ENCODE measurements around the gene VWA8. TPM values are rescaled to one million over a fixed set of nuclear protein-coding genes. Genes with fewer than 3 reads are reported as not detected.
"Not testable (repeated sequence)": the region's sequence is repeated elsewhere in the genome, so short reads cannot be mapped to it uniquely, and the experiment has no call there.

VWA8 gene
- total RNA-seq, 1 donor from 2014 or later: 26.4 TPM

GRCh38 chr13:41571817-41572340 lies 389.0 kb downstream of the VWA8 start:
- intact Hi-C loops (cut with micrococcal nuclease); DNase-seq (ENCODE audit: low spot score); H3K4me1 Mint-ChIP-seq (ENCODE audit: low read depth): not testable (repeated sequence)

GRCh38 chr13:41568972-41569351 lies 391.9 kb downstream of the VWA8 start:
- peaks cover 3% of the 10 kb centered on the region for H3K36me3 Mint-ChIP-seq (ENCODE audit: low read depth)
- no peak for DNase-seq (ENCODE audit: low spot score)
- no peaks in the 10 kb centered on the region for H3K9me3 Mint-ChIP-seq
- H3K27ac Mint-ChIP-seq: no peak overlapping the region
- H3K4me1 Mint-ChIP-seq (ENCODE audit: low read depth): no peaks in the 10 kb centered on the region
- H3K4me3 Mint-ChIP-seq: no peak overlapping the region
- H3K27me3 Mint-ChIP-seq (ENCODE audit: insufficient read depth): no peaks in the 10 kb centered on the region
- intact Hi-C loops (cut with micrococcal nuclease): no loop called here

More at GRCh38 chr13:41571817-41572340, 389.0 kb downstream of the VWA8 start:
- not testable (repeated sequence) for H3K9me3 Mint-ChIP-seq; H3K4me3 Mint-ChIP-seq; H3K27me3 Mint-ChIP-seq (ENCODE audit: insufficient read depth); H3K27ac Mint-ChIP-seq
- peaks cover 12% of the 10 kb centered on the region for H3K36me3 Mint-ChIP-seq (ENCODE audit: low read depth)

- H3K27ac Mint-ChIP-seq: no peak overlapping the region
- H3K4me1 Mint-ChIP-seq (ENCODE audit: low read depth): peaks cover 5% of the 10 kb centered on the region
- H3K27me3 Mint-ChIP-seq (ENCODE audit: insufficient read depth): no peaks in the 10 kb centered on the region
- peaks cover 3% of the 10 kb centered on the region for H3K36me3 Mint-ChIP-seq (ENCODE audit: low read depth)
- H3K9me3 Mint-ChIP-seq: no peaks in the 10 kb centered on the region
- H3K4me3 Mint-ChIP-seq: no peak overlapping the region
- intact Hi-C loops (cut with micrococcal nuclease): no loop called here
- DNase-seq (ENCODE audit: low spot score): no peak
Measured at GRCh38 chr13:41568143-41568971, 392.6 kb downstream of the VWA8 start.

- no peaks in the 10 kb centered on the region for H3K27me3 Mint-ChIP-seq (ENCODE audit: insufficient read depth)
- H3K27ac Mint-ChIP-seq: no peak overlapping the region
- intact Hi-C loops (cut with micrococcal nuclease): no loop called here
- peaks cover 3% of the 10 kb centered on the region for H3K36me3 Mint-ChIP-seq (ENCODE audit: low read depth)
- H3K4me1 Mint-ChIP-seq (ENCODE audit: low read depth): peaks cover 11% of the 10 kb centered on the region
- no peak overlapping the region for H3K4me3 Mint-ChIP-seq
- no peaks in the 10 kb centered on the region for H3K9me3 Mint-ChIP-seq
- DNase-seq (ENCODE audit: low spot score): no peak
Measured at GRCh38 chr13:41567363-41567762, 393.5 kb downstream of the VWA8 start.

GRCh38 chr13:41565846-41566245 lies 395.1 kb downstream of the VWA8 start:
- Mint-ChIP-seq H3K4me3 (no peak overlapping the region), H3K36me3 (ENCODE audit: low read depth) (peaks cover 3% of the 10 kb centered on the region), H3K9me3 (no peaks in the 10 kb centered on the region), H3K27me3 (ENCODE audit: insufficient read depth) (no peaks in the 10 kb centered on the region), H3K4me1 (ENCODE audit: low read depth) (peaks cover 11% of the 10 kb centered on the region), H3K27ac (no peak overlapping the region)
- no peak for DNase-seq (ENCODE audit: low spot score)
- intact Hi-C loops (cut with micrococcal nuclease): no loop called here

GRCh38 chr13:41565216-41565615 lies 395.7 kb downstream of the VWA8 start:
- no peak overlapping the region for H3K27ac Mint-ChIP-seq

GRCh38 chr13:41563984-41564365 lies 396.9 kb downstream of the VWA8 start:
- H3K9me3 Mint-ChIP-seq: no peaks in the 10 kb centered on the region
- DNase-seq (ENCODE audit: low spot score): no peak
- peaks cover 11% of the 10 kb centered on the region for H3K4me1 Mint-ChIP-seq (ENCODE audit: low read depth)
- H3K27ac Mint-ChIP-seq: no peak overlapping the region
- no peaks in the 10 kb centered on the region for H3K27me3 Mint-ChIP-seq (ENCODE audit: insufficient read depth)
- peaks cover 3% of the 10 kb centered on the region for H3K36me3 Mint-ChIP-seq (ENCODE audit: low read depth)
- no peak overlapping the region for H3K4me3 Mint-ChIP-seq
- intact Hi-C loops (cut with micrococcal nuclease): no loop called here

More at GRCh38 chr13:41565216-41565615, 395.7 kb downstream of the VWA8 start:
- no peaks in the 10 kb centered on the region for H3K27me3 Mint-ChIP-seq (ENCODE audit: insufficient read depth)
- H3K36me3 Mint-ChIP-seq (ENCODE audit: low read depth): peaks cover 3% of the 10 kb centered on the region
- H3K9me3 Mint-ChIP-seq: no peaks in the 10 kb centered on the region
- H3K4me3 Mint-ChIP-seq: no peak overlapping the region
- peaks cover 11% of the 10 kb centered on the region for H3K4me1 Mint-ChIP-seq (ENCODE audit: low read depth)
- DNase-seq (ENCODE audit: low spot score): no peak
- intact Hi-C loops (cut with micrococcal nuclease): no loop called here

GRCh38 chr13:41563341-41563983 lies 397.4 kb downstream of the VWA8 start:
- no peak for DNase-seq (ENCODE audit: low spot score)
- Mint-ChIP-seq H3K4me1 (ENCODE audit: low read depth) (peaks cover 11% of the 10 kb centered on the region), H3K27ac (no peak overlapping the region), H3K27me3 (ENCODE audit: insufficient read depth) (no peaks in the 10 kb centered on the region), H3K9me3 (no peaks in the 10 kb centered on the region), H3K4me3 (no peak overlapping the region), H3K36me3 (ENCODE audit: low read depth) (peaks cover 3% of the 10 kb centered on the region)
- intact Hi-C loops (cut with micrococcal nuclease): no loop called here

- intact Hi-C loops (cut with micrococcal nuclease): no loop called here
- no peak overlapping the region for H3K27ac Mint-ChIP-seq
- no peaks in the 10 kb centered on the region for H3K36me3 Mint-ChIP-seq (ENCODE audit: low read depth)
Measured at GRCh38 chr13:41562541-41563178, 398.2 kb downstream of the VWA8 start.

GRCh38 chr13:41562083-41562482 lies 398.8 kb downstream of the VWA8 start:
- H3K27me3 Mint-ChIP-seq (ENCODE audit: insufficient read depth): no peaks in the 10 kb centered on the region
- no peak overlapping the region for H3K27ac Mint-ChIP-seq
- H3K36me3 Mint-ChIP-seq (ENCODE audit: low read depth): no peaks in the 10 kb centered on the region
- intact Hi-C loops (cut with micrococcal nuclease): no loop called here
- peaks cover 11% of the 10 kb centered on the region for H3K4me1 Mint-ChIP-seq (ENCODE audit: low read depth)
- H3K9me3 Mint-ChIP-seq: no peaks in the 10 kb centered on the region
- DNase-seq (ENCODE audit: low spot score): no peak
- no peak overlapping the region for H3K4me3 Mint-ChIP-seq

More at GRCh38 chr13:41562541-41563178, 398.2 kb downstream of the VWA8 start:
- Mint-ChIP-seq H3K4me1 (ENCODE audit: low read depth) (peaks cover 11% of the 10 kb centered on the region), H3K9me3 (no peaks in the 10 kb centered on the region), H3K27me3 (ENCODE audit: insufficient read depth) (no peaks in the 10 kb centered on the region), H3K4me3 (no peak overlapping the region)
- no peak for DNase-seq (ENCODE audit: low spot score)

GRCh38 chr13:41561170-41561569 lies 399.7 kb downstream of the VWA8 start:
- DNase-seq (ENCODE audit: low spot score): no peak
- H3K4me3 Mint-ChIP-seq: no peak overlapping the region
- H3K27me3 Mint-ChIP-seq (ENCODE audit: insufficient read depth): no peaks in the 10 kb centered on the region
- no peak overlapping the region for H3K27ac Mint-ChIP-seq
- intact Hi-C loops (cut with micrococcal nuclease): no loop called here
- H3K36me3 Mint-ChIP-seq (ENCODE audit: low read depth): no peaks in the 10 kb centered on the region
- no peaks in the 10 kb centered on the region for H3K9me3 Mint-ChIP-seq
- H3K4me1 Mint-ChIP-seq (ENCODE audit: low read depth): peaks cover 11% of the 10 kb centered on the region

- DNase-seq (ENCODE audit: low spot score): no peak
- no peak overlapping the region for H3K27ac Mint-ChIP-seq
- H3K9me3 Mint-ChIP-seq: no peaks in the 10 kb centered on the region
- no peaks in the 10 kb centered on the region for H3K27me3 Mint-ChIP-seq (ENCODE audit: insufficient read depth)
- no peak overlapping the region for H3K4me3 Mint-ChIP-seq
- intact Hi-C loops (cut with micrococcal nuclease): no loop called here
- H3K36me3 Mint-ChIP-seq (ENCODE audit: low read depth): no peaks in the 10 kb centered on the region
- peaks cover 25% of the 10 kb centered on the region for H3K4me1 Mint-ChIP-seq (ENCODE audit: low read depth)
Measured at GRCh38 chr13:41558781-41559560, 401.9 kb downstream of the VWA8 start.
